CD14-positive monocyte (primary cell): ENCODE results near the gene CROCC2. TPM values are rescaled to one million over a fixed set of nuclear protein-coding genes. Genes with fewer than 3 reads are reported as not detected.

ENCODE experiments used
- DNase-seq, 3 donors: peaks; one replicate each; pipeline ENCODE4 v3.0.0-alpha.2; 2011 to 2022
- H2AFZ ChIP-seq: 2 replicates; pipeline ENCODE4 v1.6.0; 2012; ENCODE audit warnings: mild to moderate bottlenecking, low read depth, low read length, inconsistent platforms; ENCODE audit not compliant: insufficient read depth, poor library complexity, severe bottlenecking
- H3K27ac ChIP-seq, 2 donors: 1 replicate in 1 of 2; 2 replicates in 1 of 2; pipeline ENCODE4 v1.5.1; 2012 to 2013; ENCODE audit warnings: low read length in 2 of 2, control low read depth in 1 of 2, inconsistent platforms in 1 of 2, low read depth in 1 of 2, mild to moderate bottlenecking in 1 of 2
- H3K27me3 ChIP-seq, 2 donors: one replicate each; pipeline versions ENCODE4 v1.6.0 to v1.6.1; 2011 to 2013; ENCODE audit warnings: low read length in 2 of 2; ENCODE audit not compliant: control insufficient read depth in 2 of 2, insufficient read depth in 2 of 2
- H3K36me3 ChIP-seq, 2 donors: replicated peaks in 1 of 2; 1 replicate in 1 of 2; 2 replicates in 1 of 2; pipeline versions ENCODE4 v1.5.1 to v1.6.1; 2012 to 2013; ENCODE audit warnings: low read length in 2 of 2, control low read depth in 1 of 2, inconsistent platforms in 1 of 2, mild to moderate bottlenecking in 1 of 2; ENCODE audit not compliant: insufficient read depth in 2 of 2, control insufficient read depth in 1 of 2
- H3K4me1 ChIP-seq, 2 donors: 1 replicate in 1 of 2; 2 replicates in 1 of 2; pipeline versions ENCODE4 v1.5.1 to v1.6.1; 2012 to 2013; ENCODE audit warnings: low read length in 2 of 2, control low read depth in 1 of 2, inconsistent platforms in 1 of 2, mild to moderate bottlenecking in 1 of 2, moderate library complexity in 1 of 2; ENCODE audit not compliant: insufficient read depth in 2 of 2, control insufficient read depth in 1 of 2
- H3K4me2 ChIP-seq: replicated peaks from 2 replicates; pipeline ENCODE3; 2012; ENCODE audit warnings: low read length, moderate library complexity, mild to moderate bottlenecking; ENCODE audit not compliant: poor library complexity, severe bottlenecking; ENCODE audit errors: extremely low read depth
- H3K4me3 ChIP-seq, 3 experiments: fragments of 200-600 bp in 1 of 3; sonication (generic) in 1 of 3; replicated peaks in 1 of 3; 1 replicate in 2 of 3; 2 replicates in 1 of 3; pipeline ENCODE4 v1.5.1; 2011 to 2013; ENCODE audit warnings: low read length in 3 of 3, mild to moderate bottlenecking in 3 of 3, control low read depth in 2 of 3, low read depth in 2 of 3, inconsistent platforms in 1 of 3, moderate library complexity in 1 of 3
- H3K79me2 ChIP-seq: 2 replicates; pipeline ENCODE4 v1.6.0; 2012; ENCODE audit warnings: mild to moderate bottlenecking, control low read depth, inconsistent platforms, low read length, moderate library complexity; ENCODE audit not compliant: insufficient read depth
- H3K9ac ChIP-seq: 2 replicates; pipeline ENCODE4 v1.6.0; 2017; ENCODE audit warnings: low read length, mild to moderate bottlenecking; ENCODE audit not compliant: insufficient read depth, poor library complexity, severe bottlenecking
- H3K9me3 ChIP-seq, 2 donors: replicated peaks in 1 of 2; 1 replicate in 1 of 2; 2 replicates in 1 of 2; pipeline versions ENCODE4 v1.5.1 to v1.6.1; 2012 to 2013; ENCODE audit warnings: low read length in 2 of 2, control low read depth in 1 of 2; ENCODE audit not compliant: control insufficient read depth in 1 of 2, insufficient read depth in 1 of 2
- H4K20me1 ChIP-seq: 2 replicates; pipeline ENCODE4 v1.6.0; 2012; ENCODE audit warnings: mild to moderate bottlenecking, low read length, control low read depth, moderate library complexity; ENCODE audit not compliant: insufficient read depth
- H3K27ac Mint-ChIP-seq, 7 donors: one replicate each; pipeline ENCODE4 v1.8.0; 2020; ENCODE audit warnings: mild to moderate bottlenecking in 7 of 7, mixed read lengths in 7 of 7, moderate library complexity in 6 of 7, inconsistent platforms in 2 of 7
- H3K27me3 Mint-ChIP-seq, 3 donors: one replicate each; pipeline ENCODE4 v1.8.0; 2021 to 2022; ENCODE audit warnings: low read depth in 3 of 3, mild to moderate bottlenecking in 3 of 3, mixed read lengths in 3 of 3, moderate library complexity in 3 of 3, inconsistent platforms in 1 of 3
- H3K36me3 Mint-ChIP-seq, 2 donors: one replicate each; pipeline ENCODE4 v1.8.0; 2020; ENCODE audit warnings: mixed read lengths in 2 of 2, inconsistent platforms in 1 of 2, mild to moderate bottlenecking in 1 of 2
- H3K4me1 Mint-ChIP-seq: one replicate; pipeline ENCODE4 v1.8.0; 2020; ENCODE audit warnings: mild to moderate bottlenecking, mixed read lengths
- H3K4me3 Mint-ChIP-seq, 2 donors: one replicate each; pipeline ENCODE4 v1.8.0; 2020; ENCODE audit warnings: mild to moderate bottlenecking in 2 of 2, mixed read lengths in 2 of 2, moderate library complexity in 1 of 2
- H3K9me3 Mint-ChIP-seq, 7 donors: one replicate each; pipeline ENCODE4 v1.8.0; 2020 to 2022; ENCODE audit warnings: mixed read lengths in 7 of 7, mild to moderate bottlenecking in 6 of 7, moderate library complexity in 6 of 7, inconsistent platforms in 2 of 7
- WGBS: methylation state at CpG from one replicate; pipeline ENCODE4 v1.1.5; 2013; ENCODE audit warnings: missing lambda C conversion rate; ENCODE audit not compliant: insufficient coverage; 5-methylcytosine and 5-hydroxymethylcytosine counted together
- intact Hi-C, 2 donors: fragments of 100-400 bp; cut with micrococcal nuclease; formaldehyde crosslinking; loops; one replicate each; pipeline versions ENCODE4 v1.15.0 to v1.15.1; 2023
- polyA plus RNA-seq, 3 donors: library from polyadenylated mRNA; depleted of rRNA in 1 of 3; unstranded in 2 of 3; stranded (reverse) in 1 of 3; fragments of 300-500 nt in 2 of 3; fragments of >200 nt in 1 of 3; fragmentation: Illumina TruSeq in 2 of 3; gene quantifications; 1 replicate in 2 of 3; 2 replicates in 1 of 3; pipeline ENCODE4 v1.2.3, GENCODE V29; 2012 to 2021
- TF ChIP-seq, protein P1 (sequence below): fragments of 200-600 bp; IDR thresholded peaks from one replicate; pipeline ENCODE4 v1.8.0; 2022; ENCODE audit warnings: antibody characterized with exemption, mild to moderate bottlenecking

The CROCC2 gene
- polyA plus RNA-seq, 3 donors = 0.15 TPM; not detected in 2

DNA sequence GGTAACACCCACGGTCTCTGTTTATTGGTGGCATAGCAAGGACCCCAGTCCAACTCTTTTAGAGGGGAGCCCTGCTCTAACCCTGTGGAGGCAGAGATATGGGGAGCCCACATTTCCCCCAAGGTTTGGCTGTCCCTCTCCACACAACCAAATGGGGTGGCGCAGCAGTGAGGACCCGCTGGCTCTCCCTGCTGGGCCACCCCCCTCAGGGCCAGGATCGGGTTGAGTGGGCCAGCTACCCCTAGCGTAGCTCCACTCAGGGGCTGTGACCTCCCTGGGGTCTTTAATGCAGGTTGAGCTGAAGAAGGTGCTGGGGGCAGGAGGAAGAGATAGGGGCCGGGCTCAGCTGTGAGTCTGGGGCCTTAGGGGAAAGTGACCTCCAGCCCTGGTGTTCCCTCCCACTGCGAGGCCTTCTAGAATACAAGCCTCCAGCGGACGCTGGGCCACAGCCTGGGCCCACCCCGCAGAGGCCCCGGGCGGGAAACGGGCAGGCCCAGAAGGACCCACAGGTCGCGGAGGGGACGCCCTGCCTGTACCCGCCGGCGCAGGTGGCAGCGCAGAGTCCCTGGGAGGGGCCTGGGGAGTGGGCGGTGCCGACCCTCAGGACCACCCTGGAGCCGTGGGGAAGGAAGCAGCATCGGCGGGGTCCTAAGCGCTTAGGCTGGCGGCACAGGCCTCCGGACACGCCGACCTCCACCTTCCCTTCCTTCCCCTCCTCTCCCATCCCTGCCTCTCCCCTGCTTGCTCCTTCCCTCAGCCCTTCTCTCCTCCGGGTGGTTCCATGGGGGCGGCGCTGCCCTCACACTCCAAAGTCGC lies 9.6 kb downstream of the CROCC2 start:
- Mint-ChIP-seq H3K4me1 (no peaks in the 10 kb centered on the region), H3K4me3 (peak overlapping the region in 1 of 2 donors; percentile 53), H3K27me3 (peaks cover 17 to 35% (median 18%) of the 10 kb centered on the region in 3 donors), H3K9me3 (no peaks in the 10 kb centered on the region), H3K36me3 (no peaks in the 10 kb centered on the region), H3K27ac (no peak overlapping the region)
- Histone ChIP-seq H3K36me3 (no peaks in the 10 kb centered on the region), H3K4me1 (no peaks in the 10 kb centered on the region), H2AFZ (no peak overlapping the region), H3K9me3 (no peaks in the 10 kb centered on the region), H3K4me2 (no peak overlapping the region), H3K27me3 (peaks cover 0 to 19% of the 10 kb centered on the region in 2 donors), H3K4me3 (no peak overlapping the region), H4K20me1 (no peaks in the 10 kb centered on the region), H3K9ac (no peak overlapping the region), H3K79me2 (no peaks in the 10 kb centered on the region), H3K27ac (no peak overlapping the region)
- TF ChIP-seq, protein P1, sequence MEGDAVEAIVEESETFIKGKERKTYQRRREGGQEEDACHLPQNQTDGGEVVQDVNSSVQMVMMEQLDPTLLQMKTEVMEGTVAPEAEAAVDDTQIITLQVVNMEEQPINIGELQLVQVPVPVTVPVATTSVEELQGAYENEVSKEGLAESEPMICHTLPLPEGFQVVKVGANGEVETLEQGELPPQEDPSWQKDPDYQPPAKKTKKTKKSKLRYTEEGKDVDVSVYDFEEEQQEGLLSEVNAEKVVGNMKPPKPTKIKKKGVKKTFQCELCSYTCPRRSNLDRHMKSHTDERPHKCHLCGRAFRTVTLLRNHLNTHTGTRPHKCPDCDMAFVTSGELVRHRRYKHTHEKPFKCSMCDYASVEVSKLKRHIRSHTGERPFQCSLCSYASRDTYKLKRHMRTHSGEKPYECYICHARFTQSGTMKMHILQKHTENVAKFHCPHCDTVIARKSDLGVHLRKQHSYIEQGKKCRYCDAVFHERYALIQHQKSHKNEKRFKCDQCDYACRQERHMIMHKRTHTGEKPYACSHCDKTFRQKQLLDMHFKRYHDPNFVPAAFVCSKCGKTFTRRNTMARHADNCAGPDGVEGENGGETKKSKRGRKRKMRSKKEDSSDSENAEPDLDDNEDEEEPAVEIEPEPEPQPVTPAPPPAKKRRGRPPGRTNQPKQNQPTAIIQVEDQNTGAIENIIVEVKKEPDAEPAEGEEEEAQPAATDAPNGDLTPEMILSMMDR = no peak
- WGBS = 18% methylated on average over 29 of the region's 34 CpGs
- intact Hi-C loops = no loop called here
- no peak for DNase-seq

DNA sequence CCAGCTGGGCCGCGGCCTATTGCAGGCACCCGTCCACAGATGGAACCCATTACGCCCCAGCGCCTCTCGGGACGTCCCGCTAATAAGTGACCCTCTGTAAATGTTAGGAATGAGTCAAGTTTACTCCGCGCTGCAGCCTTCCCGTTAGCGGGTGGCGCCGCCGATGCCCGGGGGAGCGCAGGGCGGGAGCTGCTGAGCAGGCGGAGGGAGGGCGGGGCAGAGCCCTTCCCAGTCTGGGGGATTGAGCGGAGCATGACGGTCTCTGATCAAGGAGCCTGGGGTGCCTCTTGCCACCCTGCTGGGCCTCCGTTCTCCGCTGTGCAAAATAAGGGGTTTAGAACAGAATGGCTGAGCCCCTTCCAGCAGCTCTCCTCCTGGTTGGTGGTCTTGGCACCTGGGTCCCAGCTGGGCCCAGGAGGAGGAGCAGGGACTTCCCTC lies 10.5 kb downstream of the CROCC2 start:
- H3K4me1 ChIP-seq = no peaks in the 10 kb centered on the region
- intact Hi-C loops = no loop called here
- H3K36me3 ChIP-seq = no peaks in the 10 kb centered on the region
- H3K4me3 ChIP-seq = no peak overlapping the region
- H3K9ac ChIP-seq = no peak overlapping the region
- no peak overlapping the region for H3K27ac Mint-ChIP-seq
- WGBS = 2% methylated on average over 18 of the region's 24 CpGs
- H2AFZ ChIP-seq = no peak overlapping the region
- no peaks in the 10 kb centered on the region for H3K79me2 ChIP-seq
- H3K4me3 Mint-ChIP-seq = no peak overlapping the region
- peaks cover 14 to 29% (median 18%) of the 10 kb centered on the region in 3 donors for H3K27me3 Mint-ChIP-seq
- DNase-seq = no peak
- H3K9me3 ChIP-seq = no peaks in the 10 kb centered on the region
- no peaks in the 10 kb centered on the region for H3K9me3 Mint-ChIP-seq
- TF ChIP-seq, protein P1 = no peak
- no peaks in the 10 kb centered on the region for H4K20me1 ChIP-seq
- H3K36me3 Mint-ChIP-seq = no peaks in the 10 kb centered on the region
- H3K4me2 ChIP-seq = no peak overlapping the region
- no peak overlapping the region for H3K27ac ChIP-seq
- peaks cover 0 to 19% of the 10 kb centered on the region in 2 donors for H3K27me3 ChIP-seq
- H3K4me1 Mint-ChIP-seq = no peaks in the 10 kb centered on the region
